Fibroblast of gingiva (primary cell): ENCODE measurements around the gene NR2C2.
"Not testable (repeated sequence)": the region's sequence is repeated elsewhere in the genome, so short reads cannot be mapped to it uniquely, and the experiment has no call there.

ENCODE experiments used
- DNase-seq: peaks from one replicate; pipeline ENCODE4 v3.0.0-alpha.2; 2011; ENCODE audit warnings: low read depth

The NR2C2 gene

DNA sequence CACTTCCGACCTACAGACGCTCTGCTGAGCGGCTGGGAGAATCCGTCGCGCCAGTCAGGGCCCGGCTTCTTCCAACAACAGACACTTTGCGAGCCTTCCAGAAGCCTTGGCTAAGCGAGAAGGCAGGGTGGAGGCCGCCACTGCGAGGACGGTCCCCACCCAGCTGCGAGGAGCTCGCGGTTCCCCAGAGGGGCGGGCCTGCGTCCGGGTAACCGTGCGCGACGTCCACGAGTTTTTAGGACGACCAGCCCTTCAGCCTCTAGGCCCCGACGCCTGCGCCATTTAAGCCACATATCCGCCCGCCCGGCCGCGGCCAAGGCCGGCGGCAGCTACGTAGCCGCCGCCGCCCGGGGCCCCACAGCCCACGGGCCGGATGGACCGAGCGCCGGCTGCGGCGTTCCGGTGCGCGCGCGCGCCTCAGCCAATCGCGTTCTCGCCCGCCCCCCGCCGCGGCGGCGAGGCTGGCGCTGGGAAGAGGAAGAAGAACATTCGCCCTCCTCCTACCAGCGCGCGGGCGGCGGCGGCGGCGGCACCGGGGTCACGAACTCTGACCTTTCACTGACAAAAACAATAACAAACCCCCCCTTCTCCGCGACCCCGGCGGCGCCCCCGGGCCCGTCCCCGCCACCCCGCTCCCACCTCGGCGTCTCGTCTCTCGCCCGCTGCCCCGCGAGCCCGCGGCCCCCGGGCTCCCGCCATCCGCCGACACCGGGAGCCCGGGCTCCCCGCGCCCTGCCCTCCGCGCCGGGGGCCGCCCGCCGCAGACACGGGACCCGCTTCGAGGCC, at the start of gene NR2C2:
TSS of gene NR2C2 (plus strand) at position 484 of the 786 bp plus-strand sequence. CDS start 56,332 bp downstream, outside the sequence.
- DNase-seq = peak; percentile 79

DNA sequence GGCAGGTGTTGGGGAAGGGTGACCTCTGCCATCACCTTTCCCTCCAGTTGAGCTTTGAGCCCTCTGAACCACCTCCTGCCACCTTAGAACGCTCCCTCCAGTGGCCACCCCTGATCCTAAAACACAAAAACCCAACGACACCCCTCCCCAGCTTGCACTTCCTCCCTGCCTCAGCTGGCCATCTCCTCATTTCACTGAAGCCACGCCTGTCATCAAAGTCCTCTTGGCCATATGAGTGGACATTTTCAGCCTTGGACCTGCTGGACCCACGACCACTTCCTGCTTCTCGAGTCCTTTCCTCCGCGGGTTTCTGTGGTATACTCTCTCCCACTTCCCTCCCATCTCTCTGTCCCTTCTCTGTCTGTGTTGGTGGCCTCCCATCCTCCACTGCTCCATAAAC, 48.5 kb upstream of the NR2C2 start:
- no peak for DNase-seq

DNA sequence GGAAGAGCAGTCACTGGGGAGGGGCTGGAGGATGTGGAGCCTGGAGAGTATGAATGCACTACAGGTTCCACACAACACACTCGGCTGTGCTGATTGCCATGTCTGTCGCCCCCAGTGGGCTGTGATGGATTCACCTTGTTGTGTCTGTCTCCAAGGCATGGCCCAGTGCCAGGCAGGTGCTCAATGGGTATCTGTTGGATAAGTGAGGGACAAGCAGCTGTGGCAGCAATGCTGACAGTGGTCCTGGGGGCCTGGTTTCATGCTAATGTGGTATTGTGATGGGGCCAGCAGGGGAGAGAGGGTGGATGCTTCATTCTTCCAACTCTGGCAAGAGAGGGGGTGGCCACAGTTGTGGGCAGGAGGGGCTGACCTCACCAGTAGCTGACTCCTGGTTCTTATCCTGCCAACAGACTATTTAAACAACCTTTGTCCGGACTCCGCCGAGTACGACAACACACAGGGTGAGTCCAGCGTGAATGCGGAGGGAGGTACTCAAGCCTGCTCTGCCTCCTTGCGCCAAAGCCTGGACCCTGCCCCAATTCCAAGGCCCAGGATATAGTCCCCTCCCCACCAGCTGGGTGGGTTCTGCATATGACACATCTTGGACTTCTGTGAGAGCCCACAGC, 47.3 kb upstream of the NR2C2 start:
- no peak for DNase-seq

DNA sequence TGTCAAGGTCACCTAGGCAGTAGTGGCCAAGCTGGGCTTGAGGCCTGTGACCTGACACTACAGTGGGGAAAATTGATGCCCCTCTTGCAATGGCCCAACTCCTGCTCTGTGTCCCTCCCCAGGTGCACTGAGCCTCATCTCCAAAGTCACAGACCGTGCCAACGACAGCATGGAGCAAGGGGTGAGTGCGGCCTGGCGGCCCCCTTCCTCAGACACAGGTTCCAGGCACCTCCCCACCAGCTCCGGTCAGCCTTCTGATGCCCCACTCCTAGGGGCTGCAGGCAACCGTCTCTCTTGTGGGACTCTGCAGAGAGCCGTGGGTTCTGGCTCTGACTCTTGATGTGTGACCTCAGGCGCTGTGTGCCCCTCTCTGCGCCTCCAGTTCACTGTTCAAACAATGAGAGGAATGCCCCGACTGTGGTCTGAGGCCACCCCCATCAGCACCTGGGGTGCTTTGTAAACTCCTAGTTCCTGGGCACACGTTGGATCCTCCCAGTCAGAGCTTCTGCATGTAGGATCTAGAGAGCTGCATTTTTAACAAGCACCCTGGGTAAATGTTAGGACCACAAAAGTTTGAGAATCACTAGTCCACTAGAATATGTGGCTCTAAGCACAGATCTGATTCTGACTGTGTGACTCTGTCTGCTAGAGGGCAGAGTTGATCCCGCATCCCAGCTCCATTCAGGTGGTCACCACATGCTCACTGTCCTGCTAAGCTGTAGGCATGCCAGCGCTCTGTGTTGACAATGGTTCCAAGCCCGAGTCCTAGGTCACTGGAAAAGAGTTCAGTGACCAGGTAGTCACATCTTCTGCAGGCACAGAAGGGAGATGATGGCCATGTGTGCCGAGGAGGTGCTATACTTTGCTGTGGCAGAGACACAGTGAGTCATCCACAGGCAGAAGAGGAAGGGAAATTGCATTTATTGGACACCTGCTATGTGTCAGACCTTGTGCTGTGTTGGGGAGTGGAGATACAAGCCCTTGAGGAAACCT, 46.2 kb upstream of the NR2C2 start:
- DNase-seq = no peak

DNA sequence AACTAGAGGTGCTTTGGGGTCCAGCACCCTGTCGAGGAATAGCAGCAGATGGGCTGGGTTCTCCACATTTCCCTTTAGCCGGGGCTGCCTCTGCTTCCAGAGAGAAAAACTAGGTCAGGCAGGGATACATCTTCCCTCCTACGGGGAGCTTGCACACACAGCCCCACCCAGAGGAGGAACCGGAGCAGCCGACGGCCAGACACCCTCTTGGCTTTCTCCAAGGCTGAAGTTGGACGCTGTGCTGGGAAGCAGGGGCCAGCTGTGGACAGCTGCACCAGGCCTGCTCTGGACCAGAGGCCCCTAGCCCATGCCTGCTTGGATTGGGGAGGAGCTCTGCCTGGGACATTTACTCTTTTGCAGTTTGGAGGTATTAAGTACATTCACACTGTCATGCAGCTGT, 44.7 kb upstream of the NR2C2 start:
- DNase-seq = no peak

DNA sequence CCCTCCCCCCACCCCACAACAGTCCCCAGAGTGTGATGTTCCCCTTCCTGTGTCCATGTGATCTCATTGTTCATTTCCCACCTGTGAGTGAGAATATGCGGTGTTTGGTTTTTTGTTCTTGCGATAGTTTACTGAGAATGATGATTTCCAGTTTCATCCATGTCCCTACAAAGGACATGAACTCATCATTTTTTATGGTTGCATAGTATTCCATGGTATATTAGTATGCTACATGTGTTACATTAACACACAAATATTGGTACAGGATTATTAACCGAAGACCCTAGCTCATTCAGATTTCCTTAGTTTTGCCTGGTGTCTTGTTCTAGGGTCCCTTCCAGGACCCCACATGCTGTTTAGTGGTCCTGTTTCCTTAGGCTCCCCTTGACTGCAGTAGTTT, 43.9 kb upstream of the NR2C2 start:
- not testable (repeated sequence) for DNase-seq

DNA sequence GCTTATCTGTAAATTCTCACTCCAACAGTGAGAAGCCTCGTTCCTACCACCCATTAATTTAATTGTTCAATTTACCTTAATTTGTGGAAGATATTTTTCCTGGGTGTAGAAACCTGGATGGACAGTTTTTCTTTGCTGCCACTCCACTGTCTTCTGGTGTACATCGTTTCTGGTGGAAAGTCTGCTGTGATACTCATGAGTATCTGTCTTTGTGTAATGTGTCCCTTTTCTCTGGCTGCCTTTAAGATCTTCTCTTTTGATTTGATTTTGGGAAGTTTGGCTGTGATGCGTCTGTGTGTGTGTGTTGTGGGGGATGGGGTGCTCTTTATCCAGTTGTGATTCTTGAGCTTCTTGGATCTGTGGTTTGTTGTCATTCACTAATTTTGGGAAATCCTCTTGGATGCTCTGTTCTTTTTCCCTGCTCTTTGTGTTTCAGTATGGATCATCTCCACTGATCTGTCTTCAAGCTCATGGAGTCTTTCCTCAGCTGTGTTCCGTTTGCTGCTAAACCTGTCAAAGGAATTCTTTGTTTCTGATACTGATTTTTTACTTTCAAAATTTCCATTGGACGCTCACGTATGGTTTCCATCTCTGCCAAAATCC, 42.2 kb upstream of the NR2C2 start:
- no peak for DNase-seq

DNA sequence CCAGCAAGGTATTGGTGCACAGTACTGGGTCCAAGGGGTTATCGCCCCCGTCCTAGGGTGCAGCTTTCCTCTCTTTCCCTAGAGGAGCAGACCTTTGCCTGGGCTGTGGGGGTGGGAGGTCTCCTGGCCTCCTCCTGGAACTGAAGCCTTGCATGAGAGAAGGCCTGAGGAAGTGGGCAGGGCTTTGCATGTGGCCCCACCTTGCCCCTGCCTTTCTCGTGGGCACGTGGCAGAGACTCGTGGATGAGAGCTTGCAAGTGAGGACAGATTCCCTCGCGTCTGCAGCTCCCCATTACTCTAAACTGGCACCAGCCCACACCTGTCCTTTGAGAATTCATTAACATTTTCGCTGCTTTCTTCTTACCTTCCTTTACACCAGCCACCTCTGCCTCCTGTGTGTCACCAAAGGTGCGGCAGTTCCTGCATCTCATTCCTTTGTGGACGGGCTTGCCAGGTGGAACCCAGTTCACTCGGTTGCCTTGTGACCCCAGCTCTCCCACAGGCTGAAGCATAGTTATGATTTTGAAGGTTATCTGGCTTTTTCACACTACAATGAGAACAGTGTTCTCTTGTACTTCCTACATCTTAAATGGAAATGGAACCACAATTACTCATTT, 40.9 kb upstream of the NR2C2 start:
- DNase-seq = no peak

DNA sequence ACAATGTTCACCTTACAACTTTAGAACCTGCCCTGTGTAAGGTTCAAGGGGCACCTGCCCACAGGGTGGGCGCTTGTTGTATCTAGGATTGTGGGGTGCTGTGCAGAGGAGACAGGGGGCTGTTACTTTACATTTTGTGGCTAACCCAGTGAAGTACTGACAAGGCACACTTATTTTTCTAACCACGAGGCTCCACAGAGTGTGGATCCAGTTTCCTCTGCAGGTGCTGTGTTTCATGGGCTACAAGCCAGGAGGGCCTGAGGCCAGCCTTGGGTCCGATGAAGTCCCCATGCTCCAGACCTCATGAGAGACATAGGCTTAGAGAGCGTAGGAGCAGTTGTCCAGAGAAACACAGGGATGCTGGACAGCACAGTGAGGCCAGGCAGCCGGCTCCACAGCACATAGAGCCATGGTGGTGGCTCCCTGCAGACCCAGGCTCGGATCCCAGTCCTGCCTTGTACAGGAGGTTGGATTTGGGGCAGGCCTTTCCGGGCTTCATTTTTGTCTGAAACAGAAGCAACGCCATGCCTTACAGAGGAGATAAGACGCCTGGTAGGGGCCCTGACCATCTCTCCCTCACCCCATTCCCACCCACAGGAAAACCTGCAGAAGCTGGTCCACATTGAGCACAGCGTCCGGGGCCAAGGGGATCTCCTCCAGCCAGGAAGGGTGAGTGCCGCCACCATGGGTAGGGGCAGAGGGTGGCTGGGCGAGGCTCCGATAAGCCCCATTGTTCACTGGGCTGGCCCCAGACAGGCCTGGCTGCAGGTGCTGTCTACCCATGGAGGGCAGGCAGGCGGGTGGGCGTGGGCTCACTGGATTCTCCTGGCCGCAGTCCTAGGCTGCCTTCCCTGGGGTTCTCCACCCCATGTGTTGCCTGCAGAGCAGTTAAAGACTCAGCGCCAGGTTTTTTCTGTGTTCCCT, 40.1 kb upstream of the NR2C2 start:
- DNase-seq = no peak

DNA sequence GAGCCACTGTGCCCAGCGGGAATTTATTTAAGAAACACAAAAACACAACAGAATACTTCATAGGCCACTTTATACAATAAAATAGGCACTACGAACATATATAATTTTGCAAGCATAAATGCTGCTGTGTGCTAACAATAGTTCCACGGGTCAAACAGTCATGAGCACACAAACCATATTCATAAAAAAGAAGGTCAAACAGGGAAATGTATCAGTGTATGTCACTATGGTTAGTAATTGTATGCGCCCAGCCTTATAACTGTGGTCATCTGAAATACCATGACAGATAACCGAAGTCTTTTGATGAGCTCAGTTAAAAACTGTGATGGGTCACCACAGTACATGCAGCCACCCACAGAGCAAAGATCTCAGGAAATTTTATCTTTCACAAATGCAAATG, 38.1 kb upstream of the NR2C2 start:
- DNase-seq = no peak

DNA sequence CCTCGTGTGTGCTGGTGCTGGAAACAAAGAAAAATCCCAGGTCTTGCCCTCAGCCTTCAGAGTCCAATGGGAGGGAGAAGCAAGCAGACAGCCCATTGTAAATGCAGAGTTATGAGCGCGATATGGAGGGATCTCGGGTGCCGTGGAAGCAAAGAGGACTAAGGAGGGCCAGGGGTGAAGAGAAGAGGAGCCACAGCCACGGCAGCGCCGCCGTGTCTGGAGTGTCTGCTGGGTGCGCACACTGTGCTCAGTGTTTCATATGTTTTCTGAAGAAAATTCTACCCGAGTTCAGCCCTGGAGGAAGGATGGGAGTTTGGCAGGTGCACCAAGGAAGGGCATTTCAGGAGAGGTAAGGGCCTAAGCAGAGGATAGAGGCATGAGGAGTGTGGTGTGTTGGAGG, 35.7 kb upstream of the NR2C2 start:
- no peak for DNase-seq

DNA sequence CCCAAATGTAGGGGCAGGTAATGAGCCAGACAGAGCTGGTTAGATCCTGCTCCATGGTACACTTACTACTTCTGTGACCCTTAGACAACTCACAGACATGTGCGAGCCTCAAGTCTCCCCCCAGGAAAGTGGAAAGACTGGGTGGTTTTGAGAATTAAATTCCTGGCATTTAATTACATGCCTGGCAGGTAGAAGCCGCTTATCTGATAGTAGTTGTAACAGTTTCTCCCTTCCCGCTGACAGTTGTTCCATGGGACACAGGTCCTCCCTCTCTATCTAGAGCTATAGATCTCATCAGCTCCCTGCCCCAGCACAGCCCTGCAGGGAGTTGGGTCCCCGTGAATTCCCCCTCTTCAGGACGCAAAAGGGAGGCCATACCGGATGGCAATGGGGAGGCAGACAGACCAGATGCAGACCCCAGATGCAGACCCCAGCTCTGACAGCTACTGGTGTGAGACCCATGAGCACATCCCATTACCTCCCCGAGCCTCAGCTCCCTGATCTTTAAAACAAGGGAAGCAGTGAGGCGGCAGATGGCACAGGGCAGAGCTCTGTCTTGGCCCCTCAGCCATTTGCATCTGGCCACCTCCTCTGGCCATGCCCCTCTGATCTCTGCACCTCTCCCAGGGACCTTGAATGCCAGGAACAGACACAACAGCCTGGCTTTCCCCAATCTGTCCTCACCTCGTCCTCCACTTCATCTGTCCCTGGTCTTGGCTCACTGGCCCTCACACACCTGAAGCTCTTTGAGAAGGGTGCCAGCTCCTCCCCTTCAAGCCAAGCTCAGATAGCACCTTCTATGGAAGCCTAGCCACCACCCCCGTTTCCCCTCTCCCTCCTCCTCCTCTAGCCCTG, 34.1 kb upstream of the NR2C2 start:
- DNase-seq = no peak

DNA sequence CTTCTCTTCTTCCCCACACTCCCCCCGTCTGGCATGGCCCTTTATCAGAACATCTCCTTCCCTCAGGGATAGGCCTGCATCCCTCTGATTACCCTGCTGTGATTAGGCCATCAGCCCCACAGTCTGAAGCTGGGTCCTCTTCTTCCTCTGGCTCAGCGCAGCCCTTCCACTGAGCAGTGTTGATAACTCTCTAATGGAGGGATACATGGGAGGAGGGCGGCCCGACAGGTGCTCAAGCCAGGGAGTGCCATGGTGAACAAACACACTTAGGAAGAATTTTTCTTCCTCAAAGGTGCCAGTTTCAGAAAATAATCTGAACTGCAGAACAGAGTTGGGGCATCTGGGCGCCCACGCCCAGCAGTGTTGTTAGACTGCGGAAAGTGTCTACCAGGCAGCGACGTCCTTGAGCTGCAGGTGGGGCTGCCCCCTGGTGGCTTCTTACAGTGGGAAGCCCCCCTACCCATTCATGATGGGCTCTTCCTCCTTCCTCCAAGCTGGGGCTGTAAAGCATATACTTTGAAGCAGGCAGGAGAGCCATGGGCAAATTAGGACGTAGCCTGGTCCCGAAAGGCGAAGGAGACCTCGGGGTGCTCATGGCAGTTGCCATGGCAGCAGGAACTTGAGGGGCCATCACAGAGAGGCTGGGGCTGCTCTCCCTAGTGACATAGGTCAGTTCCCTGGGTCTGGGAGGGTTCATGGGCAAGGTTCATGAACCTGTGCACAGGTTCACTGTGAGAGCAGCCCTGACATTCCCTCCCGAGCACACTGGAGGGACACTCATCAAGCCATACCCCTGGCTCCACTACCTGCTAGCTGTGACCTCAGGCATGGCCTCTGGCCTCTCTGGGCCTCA, 33.2 kb upstream of the NR2C2 start:
- no peak for DNase-seq

DNA sequence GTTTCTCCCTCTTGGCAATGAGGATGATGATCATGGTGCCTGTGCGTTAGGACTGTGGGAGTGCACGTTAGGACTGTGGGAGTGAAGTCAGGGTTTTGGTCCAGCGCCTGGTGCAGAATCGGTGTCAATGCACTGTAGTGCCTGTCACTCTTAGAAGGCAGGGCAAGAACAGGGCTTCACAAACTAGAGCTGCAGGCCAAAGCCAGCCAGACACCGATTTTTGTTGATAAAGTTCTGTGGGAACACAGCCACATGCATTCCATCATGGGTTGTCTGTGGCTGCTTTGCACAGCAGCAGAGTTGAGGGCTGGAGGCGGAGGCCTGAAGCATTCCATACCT, 32.6 kb upstream of the NR2C2 start:
- no peak for DNase-seq

DNA sequence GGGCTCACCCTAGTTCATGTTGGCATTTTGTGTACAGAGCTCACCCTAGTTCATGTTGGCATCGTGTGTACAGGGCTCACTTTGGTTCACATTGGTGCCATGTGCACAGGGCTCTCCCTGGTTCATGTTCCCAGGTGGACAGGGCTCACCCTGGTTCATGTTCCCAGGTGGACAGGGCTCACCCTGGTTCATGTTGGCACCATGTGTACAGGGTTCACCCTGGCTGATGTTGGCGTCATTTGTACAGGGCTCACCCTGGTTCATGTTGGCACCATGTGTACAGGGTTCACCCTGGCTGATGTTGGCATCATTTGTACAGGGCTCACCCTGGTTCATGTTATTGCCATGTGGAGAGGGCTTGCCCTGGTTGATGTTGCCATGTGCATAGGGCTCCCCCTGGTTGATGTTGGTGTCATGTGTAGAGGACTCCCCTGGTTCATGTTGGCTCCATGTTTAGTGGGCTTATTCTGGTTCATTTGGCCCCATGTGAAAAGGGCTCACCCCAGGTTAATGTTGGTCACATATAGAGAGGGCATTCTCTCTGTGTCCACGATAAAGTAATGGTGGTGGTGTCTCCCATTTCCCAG, 31.7 kb upstream of the NR2C2 start:
- no peak for DNase-seq

DNA sequence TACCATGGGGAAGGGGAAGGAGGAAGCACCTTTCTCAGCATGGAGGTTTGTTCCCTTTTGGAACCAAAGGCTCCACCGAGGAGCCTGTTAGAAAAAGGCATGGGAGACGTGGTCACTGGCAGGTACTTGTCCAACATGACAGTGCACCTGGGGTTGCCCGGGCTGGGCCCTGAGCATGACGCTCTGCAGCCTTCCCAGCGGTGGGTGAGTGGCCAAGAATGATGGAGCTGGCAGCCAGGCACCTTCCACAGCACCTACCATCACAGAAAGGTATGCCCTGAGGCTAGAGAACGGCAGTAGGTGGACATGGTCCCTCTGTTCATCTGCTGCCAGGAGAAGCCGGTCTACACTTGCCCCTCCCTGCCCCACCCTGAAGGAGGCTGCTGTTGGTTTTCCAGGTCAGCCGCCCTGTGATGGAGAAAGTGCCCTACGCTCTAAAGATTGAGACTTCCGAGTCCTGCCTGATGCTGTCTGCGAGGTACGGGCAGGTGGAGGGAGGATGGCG, 29.0 kb upstream of the NR2C2 start:
- no peak for DNase-seq

DNA sequence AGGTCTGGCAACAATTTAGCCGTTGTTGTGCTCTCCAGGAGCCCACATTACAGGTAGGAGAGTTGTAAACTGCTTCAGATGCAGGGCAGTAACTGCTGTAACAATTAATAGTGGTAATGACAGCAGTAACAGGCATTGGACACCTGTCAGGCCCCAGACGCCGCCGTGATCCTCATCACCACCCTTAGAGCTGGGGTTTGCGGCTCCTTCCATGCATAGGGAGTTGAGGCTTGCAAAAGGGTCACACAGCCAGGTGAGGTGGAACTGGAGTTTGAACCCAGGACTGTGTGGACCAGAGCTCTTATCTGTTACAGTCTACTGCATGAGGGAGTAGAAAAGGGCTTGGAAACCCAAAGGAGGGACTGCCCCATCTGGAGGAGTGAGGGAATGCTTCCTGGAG, 26.8 kb upstream of the NR2C2 start:
- DNase-seq = no peak

DNA sequence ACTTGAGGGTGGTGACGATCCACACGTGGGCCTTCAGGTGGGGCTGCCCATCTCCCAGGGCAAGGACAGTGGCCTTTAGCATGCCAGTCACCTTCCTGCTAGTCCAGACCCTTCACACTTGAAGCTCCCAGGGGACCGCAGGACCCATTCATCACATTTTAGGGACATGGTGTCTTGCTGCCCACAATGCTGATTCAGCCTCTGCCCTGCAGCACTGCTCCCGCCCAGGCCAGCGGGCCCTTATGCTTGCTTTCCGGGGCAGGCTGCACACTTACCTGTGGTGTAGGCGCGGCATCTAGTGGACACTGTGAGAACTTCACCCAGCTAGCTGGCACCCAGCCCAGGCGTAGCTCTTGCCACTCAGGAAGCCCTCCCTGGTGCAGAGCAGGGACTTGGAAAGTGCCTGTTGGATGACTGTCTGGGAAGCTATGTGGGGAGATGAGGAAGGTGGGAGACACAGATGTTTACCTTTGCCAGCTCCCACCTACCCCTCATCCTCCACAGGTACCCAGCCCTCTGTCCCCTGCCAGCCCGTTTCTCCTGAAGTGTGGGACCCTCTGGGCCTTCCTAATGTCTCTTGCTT, 26.3 kb upstream of the NR2C2 start:
- DNase-seq = peak; percentile 76
